ENCODE results near the gene PERCC1.
A peak's percentile ranks its signal among the peaks of the same experiment; 100 is the strongest.

Gene PERCC1

DNA sequence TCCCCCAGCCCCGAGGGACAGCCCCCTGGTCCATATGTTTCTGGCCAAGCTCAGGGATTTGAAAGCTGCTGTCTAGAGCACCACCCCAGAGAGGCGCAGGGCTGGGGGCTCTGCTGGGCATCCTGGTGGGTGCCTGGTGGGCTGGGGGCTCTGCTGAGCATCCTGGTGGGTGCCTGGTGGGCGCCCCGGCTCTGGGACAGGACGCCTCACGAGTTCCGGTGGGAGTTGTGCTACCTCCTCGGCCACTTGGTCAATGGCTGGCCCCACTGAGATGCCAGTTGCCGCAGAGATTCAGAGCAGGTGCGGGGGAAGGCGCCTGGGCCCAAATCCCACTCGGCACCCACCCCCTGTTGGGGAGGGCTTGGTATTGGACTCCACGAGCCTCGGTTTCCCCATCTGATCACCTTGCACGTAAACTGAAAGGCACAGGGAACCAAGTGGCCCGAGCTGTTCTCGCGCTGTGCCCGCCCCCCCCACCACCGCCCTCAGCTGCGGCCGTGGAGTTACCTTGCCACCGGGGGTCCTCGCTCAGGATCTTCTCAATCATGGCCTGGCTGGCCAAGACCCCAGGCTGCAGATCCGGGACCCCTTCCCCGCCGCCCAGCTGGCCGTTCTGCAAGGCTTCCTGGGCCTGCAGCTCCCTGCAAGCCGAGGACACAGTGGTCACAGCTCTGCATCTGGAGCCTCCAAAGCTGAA lies 29.7 kb upstream of the PERCC1 start:
- TF ChIP-seq CTCF (IDR thresholded peaks at IDR 0.05; ENCODE audit: extremely low read depth, missing control alignments): no peak
- DNase-seq (ENCODE audit: low spot score): no peak

DNA sequence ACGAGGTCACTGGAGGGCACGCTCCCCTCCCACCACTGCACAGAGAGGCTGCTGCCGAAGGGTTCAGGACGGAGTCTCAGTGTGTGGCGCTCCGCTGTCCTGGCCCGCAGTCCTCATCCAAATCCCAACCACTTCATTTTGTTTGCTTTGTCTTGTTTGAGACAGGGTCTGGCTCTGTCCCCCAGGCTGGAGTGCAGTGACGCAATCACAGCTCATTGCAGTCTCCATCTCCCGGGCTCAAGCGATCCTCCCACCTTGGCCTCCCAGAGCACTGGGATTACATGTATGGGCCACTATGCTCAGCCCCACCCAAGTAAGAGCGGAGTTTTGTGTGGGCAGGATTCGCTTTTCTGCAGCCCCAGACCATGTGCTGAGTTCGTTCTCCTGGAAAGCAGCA lies 29.1 kb upstream of the PERCC1 start:
- TF ChIP-seq CTCF (IDR thresholded peaks at IDR 0.05; ENCODE audit: extremely low read depth, missing control alignments): no peak
- no peak for DNase-seq (ENCODE audit: low spot score)

GRCh38 chr16:1403036-1403435 lies 27.8 kb upstream of the PERCC1 start:
- no peak for DNase-seq (ENCODE audit: low spot score)
- no peak for TF ChIP-seq CTCF (IDR thresholded peaks at IDR 0.05; ENCODE audit: extremely low read depth, missing control alignments)

- no peak for DNase-seq (ENCODE audit: low spot score)
- TF ChIP-seq CTCF (IDR thresholded peaks at IDR 0.05; ENCODE audit: extremely low read depth, missing control alignments): no peak
Measured at GRCh38 chr16:1403733-1404132, 27.1 kb upstream of the PERCC1 start.

GRCh38 chr16:1407753-1408152 lies 23.1 kb upstream of the PERCC1 start:
- no peak for TF ChIP-seq CTCF (IDR thresholded peaks at IDR 0.05; ENCODE audit: extremely low read depth, missing control alignments)
- no peak for DNase-seq (ENCODE audit: low spot score)

DNA sequence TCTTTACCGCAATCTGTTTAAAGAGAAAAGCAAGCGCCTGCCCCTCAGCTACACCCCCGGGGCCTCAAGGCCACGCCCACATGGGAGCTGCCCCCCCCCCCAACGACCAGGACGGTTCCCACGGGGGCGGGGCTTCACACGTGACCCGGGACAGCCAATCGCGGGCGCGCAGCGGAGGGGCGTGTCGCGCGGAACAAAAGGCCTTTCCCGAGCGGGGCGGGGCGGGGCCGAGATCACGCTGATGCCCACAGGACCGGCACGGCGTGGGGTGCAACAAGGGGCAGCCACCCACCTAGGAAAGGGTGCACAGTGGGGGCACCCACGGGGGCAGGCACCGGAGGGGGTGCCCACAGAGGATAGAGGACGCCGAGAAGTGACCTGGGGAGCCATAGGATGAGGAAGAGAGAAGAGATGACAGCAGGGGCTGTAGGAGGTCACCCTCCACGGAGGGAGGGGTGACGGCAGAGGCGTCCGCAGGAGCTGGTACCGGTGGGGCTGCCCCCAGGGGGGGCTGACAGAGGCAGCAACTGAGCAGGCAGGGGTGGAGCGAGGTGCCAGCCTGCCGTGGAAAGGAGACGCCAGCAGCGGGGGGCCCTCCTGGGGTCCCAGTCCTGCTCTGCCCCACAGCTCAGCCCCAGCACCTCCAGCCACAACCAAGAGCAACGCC lies 22.6 kb upstream of the PERCC1 start:
- peak; percentile 97 for DNase-seq (ENCODE audit: low spot score)

More for the DNA sequence above, 22.6 kb upstream of the PERCC1 start:
- no peak for TF ChIP-seq CTCF (IDR thresholded peaks at IDR 0.05; ENCODE audit: extremely low read depth, missing control alignments)
